GM21576 (cell line): Measurements from ENCODE around the gene DLGAP1.

Experiments used
- ATAC-seq: cut with Tn5 transposase; IDR thresholded peaks from one replicate; pipeline ENCODE4 v1.9.1; 2021; ENCODE audit warnings: mild to moderate bottlenecking, moderate library complexity; ENCODE audit not compliant: unreplicated experiment

Gene DLGAP1

GRCh38 chr18:3747176-3747973 is 707.7 kb downstream of the DLGAP1 start:
- no peak for ATAC-seq

DNA sequence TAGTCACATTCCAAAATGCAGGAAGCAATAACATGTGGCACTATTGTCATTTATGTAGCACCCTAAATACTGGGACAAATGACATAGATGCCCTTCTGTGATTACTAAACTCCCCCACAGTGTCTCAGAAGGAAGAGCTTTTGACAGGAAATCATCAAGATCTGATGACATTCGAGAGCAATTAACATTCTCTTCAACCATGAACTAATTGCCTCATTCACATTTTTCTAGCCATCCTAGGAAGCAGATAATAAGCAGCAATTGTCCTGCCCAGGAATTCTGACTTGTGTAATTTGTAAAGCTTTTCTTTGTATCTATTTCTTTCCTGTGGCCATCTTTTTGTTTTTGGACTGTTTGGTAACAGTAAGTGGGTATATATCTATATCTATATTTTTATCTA is 712.6 kb downstream of the DLGAP1 start:
- no peak for ATAC-seq

DNA sequence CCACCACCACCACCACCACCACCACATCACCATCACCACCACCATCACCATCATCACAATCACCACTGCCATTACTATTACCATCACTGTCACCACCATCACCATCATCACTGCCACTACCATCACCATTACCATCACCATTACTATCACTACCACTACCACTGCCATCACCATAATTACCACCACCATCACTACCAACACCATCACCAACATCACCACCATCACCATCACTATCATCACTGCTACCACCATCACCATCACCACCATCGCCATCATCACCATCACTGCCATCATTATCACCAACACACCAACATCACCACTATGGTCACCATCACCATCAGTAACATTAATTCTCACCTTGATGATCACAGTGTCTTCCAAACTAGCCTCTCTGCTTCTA is 713.8 kb downstream of the DLGAP1 start:
- ATAC-seq: no peak

DNA sequence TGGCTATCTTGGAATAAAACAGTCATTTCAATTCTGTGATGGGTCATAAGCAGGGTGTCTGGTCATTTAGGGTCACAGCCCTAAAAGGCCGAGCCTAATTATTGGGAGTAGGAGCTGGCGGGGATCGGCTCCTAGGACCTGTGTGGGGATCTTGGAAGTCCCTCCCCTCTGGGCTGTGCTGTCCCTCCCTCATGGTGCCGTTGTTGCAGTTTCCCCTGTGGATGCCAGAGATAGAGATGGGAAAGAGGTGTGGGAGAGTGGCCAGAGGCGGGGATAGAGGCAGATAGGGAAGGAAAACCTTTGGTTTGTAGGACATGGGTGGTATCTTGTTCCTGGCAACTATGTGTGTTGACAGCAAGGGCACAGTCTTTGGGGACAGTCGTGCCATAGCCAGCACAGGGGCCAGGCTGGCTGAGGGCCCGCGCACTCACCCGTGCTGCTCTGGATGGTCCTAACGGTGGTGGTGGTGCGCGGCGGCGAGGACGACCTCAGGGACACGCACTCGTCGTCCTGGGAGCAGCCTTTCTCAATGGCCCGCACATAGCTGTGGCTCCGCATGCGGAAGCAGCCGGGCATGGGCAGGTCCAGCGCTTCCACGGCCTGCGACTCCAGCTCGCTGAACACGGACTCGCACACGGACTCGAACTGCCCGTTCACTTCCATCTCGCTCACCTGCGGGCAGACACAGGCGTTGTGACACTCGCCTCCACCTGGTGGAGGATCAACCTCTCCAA is 726.2 kb downstream of the DLGAP1 start:
- no peak for ATAC-seq

- no peak for ATAC-seq
Measured at GRCh38 chr18:3727274-3727673, 727.8 kb downstream of the DLGAP1 start.

DNA sequence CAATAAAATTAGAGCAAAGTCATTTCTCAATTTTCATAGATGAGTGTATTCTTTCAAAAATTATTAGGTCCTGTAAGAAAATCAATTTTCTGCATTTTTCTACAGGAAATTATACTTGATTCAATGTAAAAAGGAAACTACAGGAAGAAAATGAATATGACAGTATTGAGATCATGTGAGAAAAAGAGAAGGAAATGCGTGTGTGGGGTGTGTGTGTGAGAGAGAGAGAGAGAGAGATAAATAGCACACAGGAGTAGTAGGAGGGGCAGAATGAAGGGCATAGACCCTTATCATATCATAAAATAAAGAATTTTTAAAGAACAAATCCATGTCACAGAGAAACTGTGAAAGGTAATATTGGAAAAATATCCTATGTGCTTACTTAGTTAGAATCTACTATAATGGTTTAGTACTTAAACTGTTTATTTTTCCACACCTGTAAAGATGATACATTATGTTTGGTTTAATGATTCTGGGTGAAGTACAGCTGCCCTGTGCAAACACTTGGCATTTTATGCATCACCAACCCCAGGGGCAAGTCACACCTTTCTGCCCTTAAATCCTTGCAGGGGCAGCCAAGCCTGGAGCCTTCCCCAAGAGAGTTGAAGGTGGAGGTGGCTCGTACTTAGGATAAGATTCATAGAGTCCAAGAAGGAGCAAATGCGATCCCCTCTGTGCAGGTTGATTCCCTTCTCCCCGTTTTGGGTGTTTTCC is 728.7 kb downstream of the DLGAP1 start:
- no peak for ATAC-seq

DNA sequence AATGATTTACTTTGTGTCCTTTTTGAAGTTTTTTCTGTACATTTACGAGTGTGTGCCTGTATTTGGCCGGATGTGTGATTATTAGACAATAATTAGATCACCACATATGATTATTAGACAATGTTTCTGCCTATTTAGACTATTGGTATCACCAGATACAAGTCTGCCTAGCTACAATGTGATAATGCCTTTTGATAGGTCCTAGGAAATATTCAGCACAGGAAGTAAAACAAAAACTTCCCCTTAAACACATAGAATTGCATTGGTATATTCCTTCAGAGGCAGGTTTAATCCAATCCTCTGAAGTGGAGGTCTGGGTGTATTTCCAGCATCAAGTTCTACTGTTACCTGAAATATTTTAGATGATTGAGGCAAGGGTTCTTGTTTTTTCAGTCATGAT is 730.0 kb downstream of the DLGAP1 start:
- ATAC-seq: no peak

GRCh38 chr18:3723554-3723953 is 731.6 kb downstream of the DLGAP1 start:
- ATAC-seq: no peak

GRCh38 chr18:3722649-3723433 is 732.3 kb downstream of the DLGAP1 start:
- no peak for ATAC-seq

- ATAC-seq: no peak
Measured at GRCh38 chr18:3721771-3722648, 733.1 kb downstream of the DLGAP1 start.

- no peak for ATAC-seq
Measured at GRCh38 chr18:3720818-3721545, 734.1 kb downstream of the DLGAP1 start.

GRCh38 chr18:3720159-3720558 is 734.9 kb downstream of the DLGAP1 start:
- no peak for ATAC-seq

DNA sequence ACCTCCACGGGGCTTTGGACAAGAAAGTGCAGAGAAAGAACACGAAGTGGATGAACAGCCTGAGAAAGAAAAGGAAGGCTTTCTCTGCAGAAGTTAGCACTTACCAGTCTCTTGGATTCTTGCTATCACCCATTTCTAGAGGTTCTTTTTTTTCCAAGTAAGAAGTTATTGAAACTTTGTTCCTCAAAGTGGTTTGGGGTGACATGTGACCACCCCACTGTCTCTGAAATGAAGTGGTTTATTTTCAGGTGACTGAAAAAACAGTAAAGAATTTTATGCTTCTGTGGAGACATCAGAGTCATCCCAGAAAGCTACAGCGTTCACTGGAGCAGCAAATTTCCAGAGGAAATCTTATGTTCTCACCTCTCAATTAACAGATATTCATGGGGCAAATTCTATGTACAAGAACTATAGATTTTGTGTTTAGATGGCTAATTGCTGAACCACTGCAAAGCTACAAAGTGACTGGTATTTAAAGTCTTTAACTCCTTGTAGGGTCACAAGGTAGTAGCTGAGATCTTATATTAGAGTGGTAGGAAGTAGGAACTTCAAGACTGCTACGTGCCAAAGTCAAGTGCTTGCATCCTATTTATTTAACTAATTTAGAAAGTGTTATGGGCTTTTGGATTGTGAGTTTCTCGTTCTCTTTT is 737.6 kb downstream of the DLGAP1 start:
- ATAC-seq: no peak

GRCh38 chr18:3716116-3716660 is 738.9 kb downstream of the DLGAP1 start:
- no peak for ATAC-seq

DNA sequence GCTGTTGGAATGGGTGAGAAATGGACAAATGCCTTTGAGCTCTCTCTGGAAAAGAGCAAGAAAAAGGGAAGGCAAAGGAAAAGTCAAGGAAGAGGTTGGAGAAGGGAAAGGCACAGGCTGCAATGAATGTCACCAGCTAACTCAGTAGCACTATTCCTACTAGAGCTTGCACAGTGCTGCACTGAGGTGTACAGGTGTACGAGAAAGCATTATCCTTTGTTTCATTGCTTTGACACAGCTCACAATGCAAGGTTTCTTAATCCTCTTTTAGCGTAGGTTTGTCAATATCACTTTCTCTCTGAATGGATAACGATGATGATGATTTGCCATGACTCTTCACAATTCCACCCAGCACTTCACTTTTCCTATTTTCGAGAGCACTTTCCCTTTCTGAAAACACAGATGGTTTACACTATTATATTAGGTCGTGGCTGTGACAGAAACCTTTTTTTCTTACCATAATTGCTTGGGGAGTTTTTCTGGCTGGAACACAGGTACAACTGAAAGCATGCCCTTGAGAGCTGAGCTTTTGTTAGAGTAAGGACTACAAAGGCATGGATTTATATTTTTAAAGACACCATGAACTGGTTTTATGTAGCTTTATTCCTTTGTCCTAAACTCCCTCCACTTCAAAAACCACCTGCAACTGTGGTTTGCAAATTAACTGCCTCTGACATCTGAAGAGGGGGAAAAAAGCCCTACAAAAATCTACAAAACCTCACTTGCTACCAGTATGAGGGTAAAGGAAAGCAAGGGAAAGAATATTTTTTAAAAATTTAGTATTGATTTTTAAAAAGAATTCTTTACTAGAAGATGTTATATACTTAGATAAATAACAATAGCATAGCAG is 739.7 kb downstream of the DLGAP1 start:
- ATAC-seq: no peak

DNA sequence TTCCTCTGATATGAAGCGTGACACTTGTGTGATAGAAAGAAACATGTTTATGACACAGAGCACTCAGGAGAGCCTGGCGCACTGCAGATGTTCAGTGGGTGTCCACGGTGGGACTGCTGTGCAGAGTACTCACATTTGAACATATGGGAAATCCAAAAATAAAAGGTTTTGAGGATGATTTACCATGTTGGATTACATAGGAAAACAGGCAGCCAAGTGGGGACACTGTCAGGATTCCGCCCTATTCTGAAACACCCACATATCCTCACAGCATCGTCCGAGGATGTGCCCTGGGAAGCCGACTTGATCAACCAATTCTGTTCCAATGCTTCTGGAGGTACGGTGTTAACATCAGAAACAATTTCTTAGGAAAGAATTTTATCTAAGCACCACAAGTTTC is 741.4 kb downstream of the DLGAP1 start:
- no peak for ATAC-seq

DNA sequence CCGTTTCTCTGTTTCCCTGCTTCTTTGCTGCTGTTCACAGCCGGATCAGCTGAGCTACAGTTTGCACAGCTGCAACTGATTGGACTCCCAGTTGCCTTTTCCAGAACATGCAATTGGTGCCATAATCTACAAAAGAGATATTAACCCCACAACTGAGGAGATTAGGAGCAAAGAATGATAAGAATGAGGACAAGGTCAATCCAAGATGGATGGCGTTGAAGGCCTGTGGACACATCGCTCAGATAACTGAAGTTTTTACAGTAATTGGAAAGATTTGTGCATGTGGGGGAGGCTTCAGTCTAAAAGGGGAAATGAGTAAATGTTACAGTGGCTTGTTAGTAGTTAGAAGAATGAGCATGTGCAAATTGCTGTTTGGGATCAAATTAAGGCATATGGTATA is 741.9 kb downstream of the DLGAP1 start:
- ATAC-seq: no peak

GRCh38 chr18:3712491-3712890 is 742.6 kb downstream of the DLGAP1 start:
- ATAC-seq: no peak
